Stomach (tissue), 9 donors: ENCODE data around the gene SHC1. TPM values are rescaled to one million over a fixed set of nuclear protein-coding genes. Genes with fewer than 3 reads are reported as not detected.

Experiments
- DNase-seq, 2 donors: peaks; one replicate each; pipeline versions ENCODE4 v3.0.0 to v3.0.0-alpha.2; 2013 to 2019
- H3K27ac ChIP-seq, 5 donors: fragments of 200-600 bp in 4 of 5; sonication (generic) in 4 of 5; one replicate each; pipeline ENCODE4 v1.5.1; 2013 to 2019; ENCODE audit warnings: mild to moderate bottlenecking in 1 of 5, moderate library complexity in 1 of 5
- H3K27me3 ChIP-seq, 3 donors: fragments of 200-600 bp; sonication (generic); one replicate each; pipeline ENCODE4 v1.5.1; 2017 to 2019; ENCODE audit warnings: mixed run types in 1 of 3
- H3K36me3 ChIP-seq, 4 donors: fragments of 200-600 bp; sonication (generic); 1 replicate in 3 of 4; 2 replicates in 1 of 4; pipeline ENCODE4 v1.5.1; 2016 to 2019
- H3K4me1 ChIP-seq, 4 donors: fragments of 200-600 bp; sonication (generic); one replicate each; pipeline ENCODE4 v1.5.1; 2016 to 2019
- H3K4me3 ChIP-seq, 4 donors: fragments of 200-600 bp; sonication (generic) in 3 of 4; one replicate each; pipeline ENCODE4 v1.5.1; 2016 to 2019; ENCODE audit warnings: mild to moderate bottlenecking in 1 of 4
- H3K9me3 ChIP-seq, 4 donors: fragments of 200-600 bp; sonication (generic); one replicate each; pipeline ENCODE4 v1.5.1; 2016 to 2019
- CTCF ChIP-seq, 7 experiments: fragments of 450-650 bp in 4 of 7; fragments of 200-600 bp in 3 of 7; sonication (generic) in 3 of 7; IDR thresholded peaks; one replicate each; pipeline ENCODE4 v1.5.1; 2016 to 2019; ENCODE audit warnings: antibody characterized with exemption in 7 of 7, control low read depth in 2 of 7, mild to moderate bottlenecking in 1 of 7
- EP300 ChIP-seq: sonication (generic); formaldehyde crosslinking; IDR thresholded peaks from one replicate; pipeline ENCODE4 v1.6.1; 2017; ENCODE audit warnings: antibody characterized with exemption
- POLR2A ChIP-seq, 4 donors: fragments of 450-650 bp; IDR thresholded peaks; one replicate each; pipeline ENCODE4 v1.6.1; 2016; ENCODE audit warnings: antibody characterized with exemption in 4 of 4, control low read depth in 2 of 4, mild to moderate bottlenecking in 1 of 4, moderate library complexity in 1 of 4
- POLR2AphosphoS5 ChIP-seq, 3 donors: sonication (generic); formaldehyde crosslinking; IDR thresholded peaks; one replicate each; pipeline ENCODE4 v1.6.1; 2016; ENCODE audit warnings: antibody characterized with exemption in 3 of 3
- WGBS, 5 donors: extraction: QIAGEN DNeasy Blood & Tissue Kit in 3 of 5; methylation state at CpG; one replicate each; pipeline versions ENCODE4 v1.1.5 to v1.1.7; 2013 to 2018; 5-methylcytosine and 5-hydroxymethylcytosine counted together
- intact Hi-C: fragments of 100-400 bp; cut with DNase I; formaldehyde crosslinking; loops from one replicate; pipeline ENCODE4 v1.15.1; 2023; ENCODE audit warnings: low total_unique reads
- polyA plus RNA-seq, 3 donors: library from polyadenylated mRNA; stranded (reverse); fragments of 200-250 nt; gene quantifications; one replicate each; pipeline ENCODE4 v1.2.3, GENCODE V29; 2013
- total RNA-seq, 5 donors: library from RNA; depleted of rRNA; stranded (reverse); fragments of >200 nt; gene quantifications; one replicate each; pipeline versions ENCODE4 v1.1.0 to v1.2.3, GENCODE V29; 2014 to 2016
- donor health status: healthy with polysubstance abuse.
- donor health status: Bipolar disorder and iron deficiency.
- donor health status: healthy.

Gene SHC1
- total and polyA plus RNA-seq, 8 donors, result 23.2 to 81.1 (median 58.0) TPM

GRCh38 chr1:155006601-155007101 is 36.1 kb upstream of the SHC1 start:
- no peak for TF ChIP-seq EP300
- TF ChIP-seq POLR2A (IDR thresholded peaks at IDR 0.05), result no peak
- no peak for TF ChIP-seq POLR2AphosphoS5 (IDR thresholded peaks at IDR 0.05)
- no peak for TF ChIP-seq CTCF (IDR thresholded peaks at IDR 0.05)
- peaks cover 0 to 18% (median 9%) of the 10 kb centered on the region in 4 donors for H3K36me3 ChIP-seq
- DNase-seq, result peak in 1 of 2 donors; percentile 78

GRCh38 chr1:155005076-155006011 is 34.8 kb upstream of the SHC1 start:
- TF ChIP-seq POLR2AphosphoS5 (IDR thresholded peaks at IDR 0.05), result peak in 2 of 3 donors; percentile 46 to 47
- peak in 1 of 4 donors; percentile 18 for TF ChIP-seq POLR2A (IDR thresholded peaks at IDR 0.05)
- no peak for TF ChIP-seq CTCF (IDR thresholded peaks at IDR 0.05)
- TF ChIP-seq EP300, result no peak
- Histone ChIP-seq H3K27ac (peak overlapping the region; percentile 96 to 100 (median 99)), H3K4me3 (peak overlapping the region; percentile 78 to 90 (median 85)), H3K36me3 (peaks cover 0 to 5% (median 0%) of the 10 kb centered on the region in 4 donors), H3K9me3 (no peaks in the 10 kb centered on the region), H3K4me1 (peaks cover 64 to 70% (median 66%) of the 10 kb centered on the region in 4 donors), H3K27me3 (no peaks in the 10 kb centered on the region)
- WGBS, 5 donors, result 26 to 50% (median 29%) methylated on average over 15 to 17 of the region's 17 CpGs
- intact Hi-C loops, result no loop called here
- peak; percentile 64 to 87 for DNase-seq

More at GRCh38 chr1:155006601-155007101, 36.1 kb upstream of the SHC1 start:
- H3K4me1 ChIP-seq, result peaks cover 77 to 81% (median 79%) of the 10 kb centered on the region in 4 donors
- peak overlapping the region; percentile 96 to 100 (median 99) for H3K27ac ChIP-seq
- intact Hi-C loops, result no loop called here
- WGBS, 5 donors, result 28 to 40% (median 34%) methylated on average over 2 of the region's 2 CpGs
- peak overlapping the region in 3 of 4 donors; percentile 19 to 90 (median 78) for H3K4me3 ChIP-seq
- no peaks in the 10 kb centered on the region for H3K9me3 ChIP-seq
- no peaks in the 10 kb centered on the region for H3K27me3 ChIP-seq

GRCh38 chr1:155004352-155005075 is 34.0 kb upstream of the SHC1 start:
- WGBS, 5 donors, result 23 to 28% (median 27%) methylated on average over 4 to 5 of the region's 5 CpGs
- Histone ChIP-seq H3K4me1 (peaks cover 64 to 70% (median 66%) of the 10 kb centered on the region in 4 donors), H3K27me3 (no peaks in the 10 kb centered on the region), H3K4me3 (peak overlapping the region; percentile 78 to 90 (median 85)), H3K9me3 (no peaks in the 10 kb centered on the region), H3K36me3 (peaks cover 0 to 5% (median 0%) of the 10 kb centered on the region in 4 donors), H3K27ac (peak overlapping the region; percentile 96 to 100 (median 99))
- DNase-seq, result no peak
- intact Hi-C loops, result no loop called here
- TF ChIP-seq POLR2A (IDR thresholded peaks at IDR 0.05), result no peak
- TF ChIP-seq POLR2AphosphoS5 (IDR thresholded peaks at IDR 0.05), result no peak
- no peak for TF ChIP-seq CTCF (IDR thresholded peaks at IDR 0.05)
- TF ChIP-seq EP300, result no peak
